ENCODE results near the gene ROPN1B.

The ROPN1B gene

DNA sequence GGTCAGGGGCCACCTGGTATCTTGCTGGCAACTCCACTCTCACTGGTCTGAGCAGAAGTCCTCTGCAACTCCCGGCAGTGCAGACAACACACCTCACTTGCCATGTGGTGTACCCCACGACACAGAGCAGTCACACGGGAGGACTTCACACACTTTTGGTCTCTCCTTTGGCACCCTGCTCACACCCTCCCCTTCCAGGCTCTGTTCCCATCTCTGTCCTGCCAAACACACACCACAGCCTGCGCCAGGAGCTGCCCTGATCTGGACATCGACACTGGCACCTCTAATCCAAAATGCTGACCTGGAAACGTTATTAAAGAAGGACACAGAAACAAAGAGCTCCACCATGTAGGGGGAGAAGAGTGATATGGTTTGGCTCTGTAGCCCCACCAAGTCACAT is 57.8 kb downstream of the ROPN1B start:
- DNase-seq, result no peak

DNA sequence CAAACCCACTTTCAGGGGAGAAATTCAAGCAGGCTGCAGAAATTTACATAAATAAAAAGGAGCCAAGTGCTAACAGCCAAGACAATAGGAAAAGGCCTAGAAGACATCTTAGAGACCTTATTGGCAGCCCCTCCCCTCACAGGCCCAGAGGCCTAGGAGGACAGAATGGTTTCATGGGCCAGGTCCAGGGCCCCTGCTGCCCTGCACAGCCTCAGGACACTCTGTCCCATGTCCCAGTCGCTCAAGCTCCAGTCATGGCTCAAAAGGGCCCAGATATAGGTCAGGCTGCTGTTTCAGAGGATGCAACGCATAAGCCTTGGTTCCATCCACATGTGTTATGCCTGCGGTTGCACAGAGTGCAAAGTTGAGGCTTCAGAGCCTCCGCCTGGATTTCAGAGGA is 59.1 kb downstream of the ROPN1B start:
- no peak for DNase-seq

DNA sequence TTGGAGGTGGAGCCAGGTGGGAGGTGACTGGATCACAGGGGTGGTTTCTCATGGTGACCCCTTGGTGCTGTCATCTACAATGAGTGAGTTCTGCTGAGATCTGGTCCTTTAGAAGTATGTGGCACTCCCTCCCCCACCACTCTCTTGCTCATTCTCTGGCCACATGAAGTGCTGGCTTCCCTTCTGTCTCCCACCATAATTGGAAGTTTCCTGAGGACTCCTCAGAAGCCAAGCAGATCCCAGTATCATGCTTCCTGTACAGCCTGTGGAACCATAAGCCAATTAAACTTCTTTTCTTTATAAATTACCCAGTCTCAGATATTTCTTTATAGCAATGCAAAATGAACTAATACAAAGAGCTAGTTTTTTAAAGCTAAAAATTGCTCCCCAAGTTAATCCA is 60.3 kb downstream of the ROPN1B start:
- DNase-seq, result no peak

DNA sequence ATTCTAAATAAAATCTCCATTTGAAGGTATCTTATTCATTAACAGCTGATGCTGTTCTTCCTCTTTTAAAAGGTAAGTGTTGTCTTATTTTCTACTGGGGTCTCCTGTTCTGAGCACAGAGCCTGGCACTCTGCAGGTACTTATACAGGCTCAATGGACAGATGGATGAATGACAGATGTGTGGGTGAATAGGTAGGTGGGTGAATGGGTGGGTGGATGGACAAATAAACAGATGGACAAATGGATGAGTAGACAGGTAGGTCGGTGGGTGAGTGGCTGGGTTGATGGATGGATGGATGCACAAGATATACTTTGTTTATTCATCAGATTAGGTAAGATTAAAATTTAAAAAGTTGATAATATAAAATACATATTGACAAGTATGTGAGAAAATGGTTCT is 61.5 kb downstream of the ROPN1B start:
- DNase-seq, result no peak

DNA sequence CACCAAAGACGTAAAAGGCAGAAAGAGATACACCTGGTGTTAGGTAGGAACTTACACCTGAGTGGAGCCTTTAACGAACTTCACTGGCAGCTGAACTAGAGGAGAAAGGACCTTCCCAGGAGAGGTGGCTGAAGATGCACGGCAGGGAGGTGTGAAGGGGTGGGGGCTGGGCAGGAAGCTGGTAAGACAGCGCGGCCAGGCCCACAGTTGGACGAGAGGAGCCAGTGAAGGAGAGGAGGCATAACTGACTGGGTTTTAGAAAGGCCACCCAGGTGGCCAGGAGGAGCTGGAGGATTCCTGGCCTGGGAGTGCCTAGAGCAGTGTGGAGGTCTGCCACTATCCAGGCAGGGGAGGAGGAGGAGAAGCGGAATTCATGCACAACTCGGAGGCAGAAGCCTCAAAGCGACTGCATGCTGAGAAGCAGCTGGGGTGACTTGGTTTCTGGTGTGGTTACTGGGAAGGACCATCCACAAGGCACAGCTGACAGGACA is 63.0 kb downstream of the ROPN1B start:
- no peak for DNase-seq
